Activated CD4-positive, alpha-beta T cell treated with anti-CD3 and anti-CD28 coated beads for 36 hours (primary cell): ENCODE measurements around the gene VIM. TPM values are rescaled to one million over a fixed set of nuclear protein-coding genes. Genes with fewer than 3 reads are reported as not detected.

ENCODE experiments used
- ATAC-seq: fragments of 200-7000 bp; cut with Tn5 transposase; one replicate; pipeline ENCODE4 v1.10.0; 2021; ENCODE audit warnings: mild to moderate bottlenecking, moderate library complexity
- CTCF ChIA-PET: fragments of 350-600 bp; sonication (Branson Sonifier 250); formaldehyde crosslinking; loops from one replicate; lab custom pipeline; 2021; ENCODE audit warnings: antibody characterized with exemption; lab: Charles Lee
- POLR2A ChIA-PET: fragments of 350-600 bp; sonication (Branson Sonifier 250); formaldehyde crosslinking; loops from one replicate; lab custom pipeline; 2021; ENCODE audit warnings: antibody characterized with exemption, inconsistent platforms; lab: Charles Lee
- DNase-seq: peaks from one replicate; pipeline ENCODE4 v3.0.0-alpha.2; 2020
- H3K27ac Mint-ChIP-seq: one replicate; pipeline ENCODE4 v1.8.0; 2021; ENCODE audit warnings: mixed read lengths
- H3K27me3 Mint-ChIP-seq: one replicate; pipeline ENCODE4 v1.8.0; 2021; ENCODE audit warnings: mixed read lengths
- H3K36me3 Mint-ChIP-seq: one replicate; pipeline ENCODE4 v1.8.0; 2021; ENCODE audit warnings: low read depth, mixed read lengths
- H3K4me1 Mint-ChIP-seq: one replicate; pipeline ENCODE4 v1.8.0; 2021; ENCODE audit warnings: mixed read lengths
- H3K4me3 Mint-ChIP-seq: one replicate; pipeline ENCODE4 v1.8.0; 2021; ENCODE audit warnings: mild to moderate bottlenecking, moderate library complexity, mixed read lengths
- H3K9me3 Mint-ChIP-seq: one replicate; pipeline ENCODE4 v1.8.0; 2021; ENCODE audit warnings: low read depth, mixed read lengths
- intact Hi-C, 2 experiments: fragments of 100-400 bp; cut with DNase I in 1 of 2; cut with micrococcal nuclease in 1 of 2; formaldehyde crosslinking; loops; one replicate each; pipeline versions ENCODE4 v1.14.2 to v1.15.1; 2022 to 2024; cut with DNase I, micrococcal nuclease
- total RNA-seq, 2 experiments: library from RNA; stranded (reverse); gene quantifications; one replicate each; pipeline ENCODE4 v1.2.3, GENCODE V29; 2021

The VIM gene
- total RNA-seq, 2 experiments from 2014 or later: 334 to 396 TPM

- peaks cover 32% of the 10 kb centered on the region for H3K4me1 Mint-ChIP-seq
- intact Hi-C loops: no loop called here
These were observed 28.7 kb upstream of the VIM start for GRCh38 chr10:17199351-17199804.

DNA sequence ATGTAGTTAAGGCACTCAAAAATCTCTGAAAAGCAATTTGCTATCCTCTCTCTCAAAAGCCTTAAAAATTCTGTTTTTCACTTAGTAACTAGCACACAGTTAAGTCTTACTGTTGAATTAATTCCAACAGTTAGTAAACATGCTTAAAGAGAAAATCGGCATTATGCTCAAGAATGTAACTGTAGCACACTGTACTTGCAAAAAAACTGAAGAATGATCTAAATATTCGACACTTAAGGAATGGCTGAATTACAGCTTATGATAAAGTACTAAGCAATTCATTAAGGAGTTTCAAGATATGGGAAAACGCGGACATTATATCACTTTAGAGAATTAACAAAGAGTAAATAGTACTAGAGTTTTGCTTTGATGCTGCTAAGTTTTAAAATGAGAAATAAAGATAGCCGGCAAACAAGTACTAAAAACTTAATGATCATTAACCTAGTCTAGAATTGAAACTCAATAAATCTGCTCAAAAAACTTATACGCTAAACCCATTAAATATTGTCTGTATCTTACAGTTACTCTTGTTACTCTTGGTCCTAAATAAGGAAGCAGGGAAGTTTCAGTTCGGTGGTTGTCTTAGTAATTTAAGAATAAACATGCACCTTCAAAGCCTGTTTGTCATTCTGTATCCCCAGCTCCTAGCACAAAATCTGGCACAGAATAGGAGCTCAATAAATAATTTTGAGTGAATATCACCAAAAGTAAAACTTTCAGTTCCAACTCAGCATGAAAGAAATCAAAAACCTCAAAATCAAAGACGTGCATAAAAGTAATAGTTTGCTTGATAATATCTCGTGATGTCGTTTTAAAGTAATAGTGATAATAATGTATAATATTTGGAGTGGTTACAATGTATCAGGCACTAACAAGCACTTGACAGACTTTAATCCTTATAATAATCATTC, 27.8 kb upstream of the VIM start:
- intact Hi-C loops: loop anchor here (2.0 to 10.0 kb wide), 4 partner anchors 55 to 1455 kb away; partner anchors contain the start of genes ARL5B (in 1 of the 2), NSUN6 (in 1 of the 2), PTER (in 1 of the 2) and STAM (in 1 of the 2)
- peak overlapping the region; percentile 86 for H3K4me3 Mint-ChIP-seq
- no peaks in the 10 kb centered on the region for H3K9me3 Mint-ChIP-seq
- no peak for DNase-seq
- H3K27me3 Mint-ChIP-seq: no peaks in the 10 kb centered on the region
- peak overlapping the region; percentile 89 for H3K27ac Mint-ChIP-seq
- H3K4me1 Mint-ChIP-seq: peaks cover 37% of the 10 kb centered on the region
- ChIA-PET POLR2A (interaction anchor here (0.7 to 2.0 kb wide), 6 partner anchors 28 to 443 kb away, joined by 3 to 13 read pairs (median 5); partner anchors contain the start of genes STAM and VIM), CTCF (interaction anchor here (0.8 to 2.6 kb wide), 7 partner anchors 9 to 56 kb away, joined by 3 to 18 read pairs (median 3); no protein-coding TSS in a partner anchor)
- H3K36me3 Mint-ChIP-seq: no peaks in the 10 kb centered on the region
- no peak for ATAC-seq

More at GRCh38 chr10:17199351-17199804, 28.7 kb upstream of the VIM start:
- ChIA-PET CTCF (interaction anchor here (1.2 to 1.4 kb wide), 2 partner anchors 9 to 11 kb away, joined by 3 to 5 read pairs; no protein-coding TSS in a partner anchor), POLR2A (interaction anchor here (0.5 kb wide), 1 partner anchor 108 kb away, joined by 3 read pairs; no protein-coding TSS in a partner anchor)
- Mint-ChIP-seq H3K27me3 (no peaks in the 10 kb centered on the region), H3K4me3 (no peak overlapping the region), H3K9me3 (no peaks in the 10 kb centered on the region), H3K36me3 (no peaks in the 10 kb centered on the region), H3K27ac (peak overlapping the region; percentile 11)
- ATAC-seq (no peak), DNase-seq (no peak)

- ChIA-PET CTCF (interaction anchor here (0.8 to 2.6 kb wide), 8 partner anchors 9 to 56 kb away, joined by 3 to 18 read pairs (median 4); no protein-coding TSS in a partner anchor), POLR2A (interaction anchor here (0.7 to 2.0 kb wide), 7 partner anchors 15 to 442 kb away, joined by 3 to 13 read pairs (median 4); partner anchors contain the start of genes STAM and VIM)
- Mint-ChIP-seq H3K4me3 (peak within 1 kb of the TSS; percentile 86), H3K4me1 (peaks cover 46% of the 10 kb centered on the region), H3K36me3 (no peaks in the 10 kb centered on the region), H3K27ac (peak within 1 kb of the TSS; percentile 89), H3K27me3 (no peaks in the 10 kb centered on the region), H3K9me3 (no peaks in the 10 kb centered on the region)
- DNase-seq (peak; percentile 85), ATAC-seq (peak; percentile 91)
- intact Hi-C loops: loop anchor here (1.0 to 10.0 kb wide), 9 partner anchors 15 to 1454 kb away; partner anchors contain the start of genes ARL5B (in 1 of the 2), NSUN6 (in 1 of the 2), PTER (in 1 of the 2) and STAM (in 1 of the 2)
These were observed 26.9 kb upstream of the VIM start, which contains the start of gene TRDMT1 for GRCh38 chr10:17200912-17201793. Gene TRDMT1 (minus strand): TSS chr10:17201672. CDS start chr10:17201634, 38 bp downstream.

DNA sequence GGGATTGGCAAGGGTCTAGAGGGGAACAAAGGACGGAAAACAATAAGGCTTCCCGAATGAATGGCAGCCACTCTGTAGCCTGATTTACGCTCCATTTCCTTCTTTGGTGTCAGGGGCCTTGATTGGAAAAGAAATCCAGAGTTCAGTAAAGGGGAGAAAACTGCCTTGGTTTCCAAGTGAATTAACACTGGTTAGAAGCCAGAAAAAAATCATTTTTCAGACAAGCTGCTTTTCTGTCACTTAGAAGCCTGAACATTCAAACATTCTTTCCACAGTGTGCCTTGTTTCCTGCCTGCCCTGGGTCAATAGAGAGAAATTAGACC, 26.3 kb upstream of the VIM start:
- intact Hi-C loops: loop anchor here (1.0 to 10.0 kb wide), 9 partner anchors 15 to 1453 kb away; partner anchors contain the start of genes ARL5B (in 1 of the 2), NSUN6 (in 1 of the 2), PTER (in 1 of the 2) and STAM (in 1 of the 2)
- DNase-seq (no peak), ATAC-seq (no peak)
- no peaks in the 10 kb centered on the region for H3K36me3 Mint-ChIP-seq
- ChIA-PET CTCF (interaction anchor here (1.0 to 2.6 kb wide), 4 partner anchors 10 to 55 kb away, joined by 3 to 18 read pairs (median 8); no protein-coding TSS in a partner anchor), POLR2A (interaction anchor here (1.2 to 2.0 kb wide), 5 partner anchors 14 to 442 kb away, joined by 3 to 13 read pairs (median 6); partner anchors contain the start of gene STAM)
- peaks cover 52% of the 10 kb centered on the region for H3K4me1 Mint-ChIP-seq
- H3K4me3 Mint-ChIP-seq: peak overlapping the region; percentile 86
- H3K27ac Mint-ChIP-seq: peak overlapping the region; percentile 89
- no peaks in the 10 kb centered on the region for H3K27me3 Mint-ChIP-seq
- H3K9me3 Mint-ChIP-seq: no peaks in the 10 kb centered on the region

DNA sequence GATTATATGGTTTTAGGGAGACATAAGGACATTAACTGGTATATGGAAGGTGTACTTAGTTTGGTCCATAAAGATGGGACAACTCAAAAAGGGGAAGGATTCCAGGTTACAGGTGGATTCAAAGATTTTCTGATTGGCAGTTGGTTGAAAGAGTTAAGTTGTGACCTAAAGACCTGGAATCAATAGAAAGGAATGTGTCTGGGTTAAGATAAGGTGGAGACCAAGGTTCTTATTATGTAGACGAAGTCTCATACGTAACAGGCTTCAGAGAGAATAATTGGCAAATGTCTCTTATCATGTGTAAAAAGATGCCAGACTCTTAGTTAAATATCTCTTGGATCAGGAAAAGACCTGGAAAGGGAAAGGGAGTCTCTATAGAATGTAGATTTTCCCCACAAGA, 25.5 kb upstream of the VIM start:
- no peaks in the 10 kb centered on the region for H3K36me3 Mint-ChIP-seq
- POLR2A ChIA-PET: no interaction called here
- ATAC-seq: no peak
- peaks cover 57% of the 10 kb centered on the region for H3K4me1 Mint-ChIP-seq
- no peak for DNase-seq
- CTCF ChIA-PET: interaction anchor here (1.2 to 2.6 kb wide), 2 partner anchors 9 to 27 kb away, joined by 7 to 18 read pairs; no protein-coding TSS in a partner anchor
- no peak overlapping the region for H3K4me3 Mint-ChIP-seq
- H3K27ac Mint-ChIP-seq: peak overlapping the region; percentile 89
- no peaks in the 10 kb centered on the region for H3K9me3 Mint-ChIP-seq
- intact Hi-C loops: loop anchor here (10.0 kb wide), 3 partner anchors 442 to 1452 kb away; partner anchors contain the start of genes ARL5B (in 1 of the 2), NSUN6 (in 1 of the 2), PTER (in 1 of the 2) and STAM (in 1 of the 2)
- H3K27me3 Mint-ChIP-seq: no peaks in the 10 kb centered on the region

DNA sequence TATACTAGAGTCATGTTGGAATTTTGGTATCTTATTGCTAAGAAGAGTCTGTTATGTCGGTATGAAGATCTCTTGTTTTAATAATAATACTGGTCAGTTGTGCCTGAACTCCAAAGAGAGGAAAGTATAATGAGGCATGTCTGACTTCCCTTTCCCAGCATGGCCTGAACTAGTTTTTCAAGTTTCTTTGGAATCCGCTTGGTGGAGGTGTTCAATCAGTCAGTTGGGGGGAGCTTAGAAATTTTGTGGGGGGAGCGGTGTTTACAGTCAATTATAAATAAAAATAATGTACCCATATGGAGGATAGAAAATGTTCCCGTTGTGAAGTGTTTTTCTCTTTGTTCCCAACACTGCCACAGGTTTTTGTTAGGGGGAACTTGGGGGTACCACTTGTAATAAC, 25.0 kb upstream of the VIM start:
- Mint-ChIP-seq H3K4me3 (no peak overlapping the region), H3K27me3 (no peaks in the 10 kb centered on the region), H3K36me3 (no peaks in the 10 kb centered on the region), H3K9me3 (no peaks in the 10 kb centered on the region), H3K27ac (no peak overlapping the region), H3K4me1 (peaks cover 58% of the 10 kb centered on the region)
- POLR2A ChIA-PET: no interaction called here
- CTCF ChIA-PET: interaction anchor here (0.6 to 0.9 kb wide), 3 partner anchors 10 to 14 kb away, joined by 3 to 4 read pairs (median 3); no protein-coding TSS in a partner anchor
- intact Hi-C loops: loop anchor here (1.0 to 10.0 kb wide), 4 partner anchors 15 to 1452 kb away; partner anchors contain the start of genes ARL5B (in 1 of the 2), NSUN6 (in 1 of the 2), PTER (in 1 of the 2) and STAM (in 1 of the 2)
- ATAC-seq (no peak), DNase-seq (no peak)

GRCh38 chr10:17203416-17203815, 24.6 kb upstream of the VIM start:
- POLR2A ChIA-PET: no interaction called here
- Mint-ChIP-seq H3K9me3 (no peaks in the 10 kb centered on the region), H3K36me3 (no peaks in the 10 kb centered on the region), H3K4me3 (no peak overlapping the region), H3K27ac (no peak overlapping the region), H3K27me3 (no peaks in the 10 kb centered on the region), H3K4me1 (peaks cover 59% of the 10 kb centered on the region)
- intact Hi-C loops: loop anchor here (1.0 to 10.0 kb wide), 4 partner anchors 15 to 1451 kb away; partner anchors contain the start of genes ARL5B (in 1 of the 2), NSUN6 (in 1 of the 2), PTER (in 1 of the 2) and STAM (in 1 of the 2)
- CTCF ChIA-PET: interaction anchor here (0.6 to 0.9 kb wide), 3 partner anchors 10 to 14 kb away, joined by 3 to 4 read pairs (median 3); no protein-coding TSS in a partner anchor
- DNase-seq: no peak
- ATAC-seq: no peak

GRCh38 chr10:17206210-17206709, 21.8 kb upstream of the VIM start:
- peak overlapping the region; percentile 53 for H3K4me3 Mint-ChIP-seq
- no peaks in the 10 kb centered on the region for H3K9me3 Mint-ChIP-seq
- H3K27ac Mint-ChIP-seq: peak overlapping the region; percentile 95
- peak; percentile 92 for ATAC-seq
- peaks cover 52% of the 10 kb centered on the region for H3K4me1 Mint-ChIP-seq
- ChIA-PET POLR2A (interaction anchor here (0.6 to 2.0 kb wide), 8 partner anchors 10 to 452 kb away, joined by 3 to 26 read pairs (median 4); no protein-coding TSS in a partner anchor), CTCF (interaction anchor here (0.6 to 2.9 kb wide), 11 partner anchors 9 to 307 kb away, joined by 3 to 18 read pairs (median 3); partner anchors contain the start of gene VIM)
- intact Hi-C loops: loop anchor here (1.0 to 10.0 kb wide), 6 partner anchors 10 to 1449 kb away; partner anchors contain the start of genes ARL5B (in 1 of the 2), NSUN6 (in 1 of the 2), PTER (in 1 of the 2) and STAM (in 1 of the 2)
- H3K36me3 Mint-ChIP-seq: no peaks in the 10 kb centered on the region
- DNase-seq: peak; percentile 60
- H3K27me3 Mint-ChIP-seq: no peaks in the 10 kb centered on the region

DNA sequence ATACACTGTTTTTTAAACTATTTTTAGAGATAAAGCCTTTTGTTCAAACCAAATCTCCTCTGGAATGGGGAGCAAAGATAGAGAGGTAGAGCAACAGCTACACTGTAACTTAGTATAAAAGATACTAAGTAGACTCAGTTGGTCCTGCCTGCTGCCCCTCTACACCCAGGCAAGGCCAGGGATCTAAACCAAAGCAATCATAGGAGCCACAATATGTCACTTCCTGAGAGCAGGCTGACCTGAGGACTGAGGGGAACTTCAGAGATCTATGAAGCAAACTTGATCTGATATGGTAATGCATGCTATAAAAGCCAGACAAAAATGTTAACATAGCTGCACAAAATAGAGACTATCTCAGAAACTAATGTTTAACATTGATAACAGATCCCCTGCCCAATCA, 19.6 kb upstream of the VIM start:
- Mint-ChIP-seq H3K27me3 (no peaks in the 10 kb centered on the region), H3K27ac (no peak overlapping the region), H3K9me3 (no peaks in the 10 kb centered on the region), H3K4me1 (peaks cover 40% of the 10 kb centered on the region), H3K4me3 (no peak overlapping the region), H3K36me3 (peaks cover 1% of the 10 kb centered on the region)
- intact Hi-C loops: loop anchor here (10.0 kb wide), 3 partner anchors 436 to 1446 kb away; partner anchors contain the start of genes ARL5B (in 1 of the 2), NSUN6 (in 1 of the 2), PTER (in 1 of the 2) and STAM (in 1 of the 2)
- ChIA-PET CTCF (no interaction called here), POLR2A (interaction anchor here (0.7 kb wide), 1 partner anchor 19 kb away, joined by 4 read pairs; no protein-coding TSS in a partner anchor)
- no peak for DNase-seq
- no peak for ATAC-seq
